ENCODE measurements around the gene ITGAD.

- TF ChIP-seq EZH2 (IDR thresholded peaks at IDR 0.05; ENCODE audit: low read length, unreplicated experiment) (no peak), CTCF (conservative IDR thresholded peaks at IDR 0.05; ENCODE audit: low read depth, low read length) (no peak), EZH2phosphoT487 (IDR thresholded peaks at IDR 0.05; ENCODE audit: borderline replicate concordance, low read length) (no peak)
Measured at GRCh38 chr16:31397096-31397660, 4.0 kb downstream of the ITGAD start.

Data from PC-3 (cell line).